ENCODE measurements around the gene FCHSD2.
A peak's percentile ranks its signal among the peaks of the same experiment; 100 is the strongest.
"Not testable (repeated sequence)": the region's sequence is repeated elsewhere in the genome, so short reads cannot be mapped to it uniquely, and the experiment has no call there.

The FCHSD2 gene

DNA sequence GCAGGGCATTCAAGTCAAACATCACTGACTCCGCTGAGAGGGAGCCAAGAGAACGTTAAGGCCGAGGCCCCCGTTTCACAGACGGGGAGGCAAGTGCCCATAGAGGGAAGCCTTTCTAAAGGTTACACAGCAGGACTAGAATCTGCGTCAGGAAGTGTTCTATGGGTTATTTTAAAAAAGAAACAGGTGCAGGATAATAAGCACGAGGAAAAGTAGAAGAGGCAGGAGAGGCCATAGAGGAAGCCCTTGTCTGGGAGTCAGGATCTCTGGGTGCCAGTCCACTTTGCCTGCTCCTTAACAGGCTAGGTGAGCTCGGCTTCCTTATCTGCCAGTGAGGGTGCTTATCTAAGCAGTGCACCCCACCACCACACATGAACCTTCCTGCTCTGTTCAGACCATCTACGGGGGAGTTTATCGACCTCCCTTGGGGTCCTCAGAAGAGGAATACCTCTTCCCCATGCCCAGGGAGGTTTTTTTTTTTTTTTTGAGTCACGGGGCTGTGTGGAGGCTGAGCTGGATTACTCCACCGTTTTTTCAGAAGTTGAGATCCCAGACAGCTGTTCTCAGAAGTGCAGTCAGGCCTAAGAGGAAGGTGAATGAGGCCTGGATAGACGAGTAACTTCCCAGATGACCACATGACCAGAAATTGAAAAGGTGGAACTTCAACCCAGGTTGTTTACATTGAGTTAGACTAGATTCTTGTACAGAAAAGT lies 1.2 kb upstream of the FCHSD2 start:
- no peak for FAIRE-seq

DNA sequence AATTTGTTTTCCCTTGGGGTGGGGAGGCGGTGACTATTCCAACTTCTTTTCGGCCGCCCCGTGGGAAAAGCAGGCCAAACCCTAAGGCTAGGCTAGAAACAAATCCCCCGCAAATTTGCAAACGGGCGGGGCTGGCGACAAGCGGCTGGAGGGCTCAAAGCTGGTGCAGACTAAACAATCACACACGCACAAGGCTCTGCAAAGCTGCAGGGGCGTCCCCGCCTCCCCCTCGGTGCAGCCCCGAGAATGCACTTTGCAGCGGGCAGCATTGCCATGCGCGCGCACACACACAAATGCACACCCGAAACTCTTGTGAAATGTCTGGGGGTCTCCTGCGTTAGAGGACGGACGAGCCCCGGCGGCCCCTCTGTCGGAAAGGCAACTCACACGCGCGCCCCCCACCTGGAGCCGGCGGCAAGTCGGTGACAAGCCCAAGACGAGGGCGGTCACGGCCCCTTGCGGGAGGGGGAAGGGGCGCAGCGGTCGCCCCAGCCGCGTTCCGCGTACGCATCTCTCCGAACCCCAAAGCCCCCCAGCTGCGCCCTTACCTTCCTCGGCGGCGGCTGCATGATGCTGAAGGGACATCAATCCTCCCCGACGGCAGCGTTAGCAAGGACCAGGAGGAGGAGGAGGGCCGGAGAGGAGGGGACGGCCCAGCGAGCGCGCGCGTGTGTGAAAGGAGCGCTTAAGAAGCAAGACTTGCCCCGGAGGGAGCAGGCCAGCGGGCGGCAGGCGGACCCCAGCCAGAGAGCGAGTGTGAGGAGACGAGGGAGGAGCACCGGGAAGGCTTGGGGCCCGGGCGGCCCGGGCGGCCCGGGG lies 600 bp downstream of the FCHSD2 start:
- FAIRE-seq = peak; percentile 55
- DNase-seq (ENCODE audit: insufficient read length, low spot score) = no peak
- TF ChIP-seq TAF1 (IDR thresholded peaks at IDR 0.05; ENCODE audit: low read depth, low read length) = no peak
- TF ChIP-seq PAX5 (IDR thresholded peaks at IDR 0.05; ENCODE audit: insufficient read depth, low read length, severe bottlenecking) = no peak
- no peak for TF ChIP-seq SPI1 (IDR thresholded peaks at IDR 0.05; ENCODE audit: low read depth, low read length)
- no peak; the same call in 1 of the 2 replicates for TF ChIP-seq POLR2A (IDR thresholded peaks at IDR 0.05; ENCODE audit: low read depth, low read length)
- no peak for TF ChIP-seq POLR2AphosphoS5 (IDR thresholded peaks at IDR 0.05; ENCODE audit: low read depth, low read length)
- TF ChIP-seq POU2F2 (IDR thresholded peaks at IDR 0.05; ENCODE audit: low read depth, low read length) = no peak

More for the DNA sequence above, 1.2 kb upstream of the FCHSD2 start:
- no peak for TF ChIP-seq TAF1 (IDR thresholded peaks at IDR 0.05; ENCODE audit: low read depth, low read length)
- no peak for DNase-seq (ENCODE audit: insufficient read length, low spot score)

DNA sequence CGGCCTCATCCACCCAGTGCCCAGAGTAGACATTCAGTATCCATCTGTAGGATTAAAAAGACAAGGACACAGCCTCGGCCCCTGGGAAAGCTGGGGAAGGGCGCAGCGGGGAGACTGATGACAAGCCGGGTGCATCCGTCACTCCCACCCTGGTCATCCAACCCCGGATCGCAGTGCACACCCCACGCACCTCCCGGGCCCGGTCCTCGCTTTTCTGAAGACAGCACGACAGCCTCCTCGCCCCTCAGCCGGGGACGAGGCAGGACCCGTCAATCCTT lies 1.1 kb downstream of the FCHSD2 start:
- FAIRE-seq (no peak), DNase-seq (ENCODE audit: insufficient read length, low spot score) (no peak)
- no peak for TF ChIP-seq POLR2A (IDR thresholded peaks at IDR 0.05; ENCODE audit: low read depth, low read length)
- no peak for TF ChIP-seq TAF1 (IDR thresholded peaks at IDR 0.05; ENCODE audit: low read depth, low read length)
- TF ChIP-seq SPI1 (IDR thresholded peaks at IDR 0.05; ENCODE audit: low read depth, low read length) = no peak
- TF ChIP-seq POU2F2 (IDR thresholded peaks at IDR 0.05; ENCODE audit: low read depth, low read length) = no peak
- no peak for TF ChIP-seq POLR2AphosphoS5 (IDR thresholded peaks at IDR 0.05; ENCODE audit: low read depth, low read length)
- no peak for TF ChIP-seq PAX5 (IDR thresholded peaks at IDR 0.05; ENCODE audit: insufficient read depth, low read length, severe bottlenecking)

DNA sequence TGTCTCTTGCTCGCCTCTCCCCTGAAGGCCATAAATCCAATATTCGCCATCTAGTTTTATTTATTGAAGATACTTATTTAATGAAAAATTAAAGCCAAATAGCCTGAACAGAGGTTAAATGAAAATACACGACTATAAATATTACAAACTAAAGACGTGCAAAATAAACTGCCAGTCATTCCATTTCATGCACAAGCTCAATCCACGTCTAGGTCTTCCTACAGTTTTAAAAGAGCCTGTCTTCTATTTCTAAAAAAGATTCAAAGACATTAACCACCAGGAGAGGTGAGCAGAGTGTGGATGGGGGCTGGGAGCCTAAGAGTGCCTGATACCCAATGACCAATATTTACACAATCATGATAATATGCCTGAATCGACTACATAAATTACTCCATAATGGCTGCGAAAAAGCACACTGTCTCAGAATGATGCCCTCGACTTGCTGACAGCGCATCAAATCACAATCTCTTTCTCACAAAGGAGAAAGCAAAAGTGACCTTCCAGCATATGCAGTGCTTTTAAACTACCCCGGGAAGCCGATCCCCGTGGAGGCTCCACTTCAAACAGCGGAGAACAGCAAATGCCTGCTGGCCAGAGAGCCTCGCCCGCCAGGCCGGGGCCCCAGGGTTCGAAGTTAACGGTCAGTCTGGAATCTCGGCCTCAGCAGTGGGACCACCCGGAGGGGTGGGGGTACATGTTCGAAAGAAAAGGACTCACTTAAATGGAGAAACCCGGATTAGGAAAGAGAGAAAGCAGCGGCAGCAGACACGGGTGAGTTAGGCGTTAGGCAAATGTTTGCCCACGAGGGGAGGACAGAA lies 1.7 kb downstream of the FCHSD2 start:
- FAIRE-seq = no peak
- TF ChIP-seq POLR2AphosphoS5 (IDR thresholded peaks at IDR 0.05; ENCODE audit: low read depth, low read length) (no peak), SPI1 (IDR thresholded peaks at IDR 0.05; ENCODE audit: low read depth, low read length) (no peak), TAF1 (IDR thresholded peaks at IDR 0.05; ENCODE audit: low read depth, low read length) (no peak), PAX5 (IDR thresholded peaks at IDR 0.05; ENCODE audit: insufficient read depth, low read length, severe bottlenecking) (no peak), POLR2A (IDR thresholded peaks at IDR 0.05; ENCODE audit: low read depth, low read length) (no peak; the same call in 1 of the 2 replicates), POU2F2 (IDR thresholded peaks at IDR 0.05; ENCODE audit: low read depth, low read length) (peak; percentile 31; the same call in 1 of the 2 replicates)
- no peak for DNase-seq (ENCODE audit: insufficient read length, low spot score)

DNA sequence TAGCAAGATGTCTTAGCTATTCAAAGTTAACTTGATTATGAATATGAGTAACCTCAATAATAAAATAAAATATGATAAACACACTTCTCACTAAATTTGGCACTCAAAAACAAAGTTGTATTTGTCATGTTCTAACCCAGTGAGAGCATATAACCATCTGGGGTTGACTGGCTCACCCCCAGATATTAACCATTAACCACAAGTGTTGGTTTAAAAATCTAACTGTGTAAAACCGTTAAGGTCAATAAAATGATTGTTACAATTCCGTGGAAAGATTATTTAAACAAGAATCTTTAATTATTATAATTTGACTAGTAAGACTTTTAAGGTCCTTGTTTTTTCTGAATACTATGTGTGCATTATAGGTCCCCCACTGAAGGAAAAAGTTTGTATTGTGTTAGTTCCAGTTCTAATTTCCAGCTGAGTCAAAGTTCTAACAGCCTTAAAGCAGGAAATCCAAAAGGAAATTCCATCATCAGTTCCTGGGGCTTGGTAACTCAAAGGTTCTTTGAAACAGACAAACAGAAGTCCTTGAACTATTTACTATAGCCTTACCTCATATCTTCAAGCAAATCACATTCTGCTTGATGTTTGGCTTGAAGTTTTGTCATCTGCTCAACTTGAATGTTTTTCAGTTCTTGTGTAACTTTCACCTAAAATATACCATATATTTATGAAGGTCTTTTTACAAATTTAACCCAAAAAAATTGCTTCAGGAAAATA lies 2.5 kb downstream of the FCHSD2 start:
- no peak for FAIRE-seq
- no peak for TF ChIP-seq PAX5 (IDR thresholded peaks at IDR 0.05; ENCODE audit: insufficient read depth, low read length, severe bottlenecking)
- no peak for TF ChIP-seq POLR2A (IDR thresholded peaks at IDR 0.05; ENCODE audit: low read depth, low read length)
- TF ChIP-seq TAF1 (IDR thresholded peaks at IDR 0.05; ENCODE audit: low read depth, low read length) = no peak
- no peak for TF ChIP-seq POU2F2 (IDR thresholded peaks at IDR 0.05; ENCODE audit: low read depth, low read length)
- TF ChIP-seq SPI1 (IDR thresholded peaks at IDR 0.05; ENCODE audit: low read depth, low read length) = no peak
- TF ChIP-seq POLR2AphosphoS5 (IDR thresholded peaks at IDR 0.05; ENCODE audit: low read depth, low read length) = no peak
- no peak for DNase-seq (ENCODE audit: insufficient read length, low spot score)

DNA sequence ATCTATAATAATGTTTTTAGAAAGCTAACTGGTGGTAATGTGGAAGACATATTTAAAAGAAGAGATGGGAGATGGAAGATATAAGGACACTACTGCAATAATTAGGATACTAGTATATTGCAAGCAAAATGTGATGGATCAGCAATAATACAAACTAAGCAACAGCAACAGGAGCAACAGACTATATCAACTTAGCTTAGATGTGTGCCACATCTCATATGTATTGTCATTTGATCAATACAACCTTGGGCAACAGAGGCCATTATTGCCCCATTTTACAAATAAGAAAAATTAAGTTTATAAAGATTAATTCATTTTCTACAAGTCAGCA lies 4.2 kb downstream of the FCHSD2 start:
- DNase-seq (ENCODE audit: insufficient read length, low spot score) (no peak), FAIRE-seq (no peak)
- TF ChIP-seq PAX5 (IDR thresholded peaks at IDR 0.05; ENCODE audit: insufficient read depth, low read length, severe bottlenecking) (no peak), POLR2AphosphoS5 (IDR thresholded peaks at IDR 0.05; ENCODE audit: low read depth, low read length) (no peak), POLR2A (IDR thresholded peaks at IDR 0.05; ENCODE audit: low read depth, low read length) (no peak), SPI1 (IDR thresholded peaks at IDR 0.05; ENCODE audit: low read depth, low read length) (no peak), TAF1 (IDR thresholded peaks at IDR 0.05; ENCODE audit: low read depth, low read length) (no peak), POU2F2 (IDR thresholded peaks at IDR 0.05; ENCODE audit: low read depth, low read length) (no peak)

DNA sequence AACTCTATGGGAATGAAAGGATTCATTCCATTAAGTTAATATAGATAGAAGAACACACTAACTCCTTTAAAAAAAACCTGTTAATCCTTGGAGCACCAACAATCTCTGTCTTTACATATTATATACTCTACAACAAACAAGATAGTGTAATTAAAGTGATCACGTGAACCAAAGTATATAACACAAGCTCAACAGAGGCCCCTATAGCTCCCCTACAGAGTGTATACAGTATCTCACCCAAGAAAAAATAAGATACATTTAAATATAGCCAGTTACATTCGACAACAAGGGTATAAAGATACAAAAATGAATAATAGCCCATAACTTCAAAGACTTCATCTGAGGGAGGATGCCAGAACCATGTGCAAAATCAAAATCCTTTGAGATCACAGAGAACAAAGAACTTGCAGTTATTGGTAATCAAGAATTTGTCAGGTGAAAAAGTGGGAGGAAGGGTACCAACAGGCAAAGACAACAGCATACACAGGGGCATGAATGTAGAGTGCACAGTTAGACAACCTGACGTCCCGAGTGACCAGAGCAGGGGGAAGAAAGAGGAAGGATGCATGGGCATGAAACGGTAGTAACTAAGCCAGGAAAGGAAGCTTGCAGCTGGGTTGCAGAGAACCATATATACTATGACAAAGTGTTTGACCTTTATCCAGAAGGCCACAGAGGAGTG lies 4.7 kb downstream of the FCHSD2 start:
- FAIRE-seq (peak; percentile 35), DNase-seq (ENCODE audit: insufficient read length, low spot score) (no peak)
- TF ChIP-seq POLR2A (IDR thresholded peaks at IDR 0.05; ENCODE audit: low read depth, low read length) (no peak), POLR2AphosphoS5 (IDR thresholded peaks at IDR 0.05; ENCODE audit: low read depth, low read length) (no peak), POU2F2 (IDR thresholded peaks at IDR 0.05; ENCODE audit: low read depth, low read length) (no peak), PAX5 (IDR thresholded peaks at IDR 0.05; ENCODE audit: insufficient read depth, low read length, severe bottlenecking) (no peak), TAF1 (IDR thresholded peaks at IDR 0.05; ENCODE audit: low read depth, low read length) (no peak), SPI1 (IDR thresholded peaks at IDR 0.05; ENCODE audit: low read depth, low read length) (no peak)

DNA sequence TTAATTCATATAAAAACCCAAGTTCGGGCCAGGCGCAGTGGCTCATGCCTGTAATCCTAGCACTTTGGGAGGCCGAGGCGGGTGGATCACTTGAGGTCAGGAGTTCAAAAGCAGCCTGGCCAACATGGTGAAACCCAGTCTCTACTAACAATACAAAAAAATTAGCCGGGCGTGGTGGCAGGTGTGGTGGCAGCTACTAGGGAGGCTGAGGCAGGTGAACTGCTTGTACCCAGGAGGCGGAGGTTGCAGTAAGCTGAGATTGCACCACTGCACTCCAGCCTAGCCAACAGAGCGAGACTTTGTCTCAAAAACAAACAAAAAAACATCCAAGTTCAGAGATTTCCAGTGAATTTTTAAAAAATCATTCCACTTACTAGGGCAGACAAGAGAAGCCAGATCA lies 5.4 kb downstream of the FCHSD2 start:
- FAIRE-seq; DNase-seq (ENCODE audit: insufficient read length, low spot score): not testable (repeated sequence)

Measured in GM12891 (cell line).